VCaP (cell line): ENCODE results near the gene UNC119.
A peak's percentile ranks its signal among the peaks of the same experiment; 100 is the strongest.

Experiments used
- H3K27ac ChIP-seq: fragments of 450-650 bp; 2 replicates; pipeline ENCODE4 v1.5.1; 2017
- CTCF ChIP-seq: fragments of 450-650 bp; conservative IDR thresholded peaks from 2 replicates; pipeline ENCODE4 v1.5.1; 2017; ENCODE audit warnings: mild to moderate bottlenecking, moderate library complexity

Gene UNC119

GRCh38 chr17:28585851-28586250 is 33.4 kb upstream of the UNC119 start:
- no peak overlapping the region for H3K27ac ChIP-seq
- no peak for TF ChIP-seq CTCF

GRCh38 chr17:28584434-28584833 is 32.0 kb upstream of the UNC119 start:
- TF ChIP-seq CTCF, result no peak
- H3K27ac ChIP-seq, result no peak overlapping the region

- no peak for TF ChIP-seq CTCF
These were observed 30.1 kb upstream of the UNC119 start for GRCh38 chr17:28582513-28582912.

GRCh38 chr17:28580959-28581358 is 28.5 kb upstream of the UNC119 start:
- H3K27ac ChIP-seq, result peak overlapping the region; percentile 36; the same call in 1 of the 2 replicates
- TF ChIP-seq CTCF, result no peak

More at GRCh38 chr17:28582513-28582912, 30.1 kb upstream of the UNC119 start:
- no peak overlapping the region for H3K27ac ChIP-seq

GRCh38 chr17:28579526-28579925 is 27.1 kb upstream of the UNC119 start:
- no peak for TF ChIP-seq CTCF
- no peak overlapping the region for H3K27ac ChIP-seq

GRCh38 chr17:28578246-28579195 is 26.1 kb upstream of the UNC119 start:
- peak overlapping the region; percentile 62 for H3K27ac ChIP-seq
- TF ChIP-seq CTCF, result no peak

- no peak for TF ChIP-seq CTCF
- peak overlapping the region; percentile 62 for H3K27ac ChIP-seq
These were observed 25.0 kb upstream of the UNC119 start for GRCh38 chr17:28577466-28577824.
